ENCODE data around the gene NUP153.

NUP153 gene

DNA sequence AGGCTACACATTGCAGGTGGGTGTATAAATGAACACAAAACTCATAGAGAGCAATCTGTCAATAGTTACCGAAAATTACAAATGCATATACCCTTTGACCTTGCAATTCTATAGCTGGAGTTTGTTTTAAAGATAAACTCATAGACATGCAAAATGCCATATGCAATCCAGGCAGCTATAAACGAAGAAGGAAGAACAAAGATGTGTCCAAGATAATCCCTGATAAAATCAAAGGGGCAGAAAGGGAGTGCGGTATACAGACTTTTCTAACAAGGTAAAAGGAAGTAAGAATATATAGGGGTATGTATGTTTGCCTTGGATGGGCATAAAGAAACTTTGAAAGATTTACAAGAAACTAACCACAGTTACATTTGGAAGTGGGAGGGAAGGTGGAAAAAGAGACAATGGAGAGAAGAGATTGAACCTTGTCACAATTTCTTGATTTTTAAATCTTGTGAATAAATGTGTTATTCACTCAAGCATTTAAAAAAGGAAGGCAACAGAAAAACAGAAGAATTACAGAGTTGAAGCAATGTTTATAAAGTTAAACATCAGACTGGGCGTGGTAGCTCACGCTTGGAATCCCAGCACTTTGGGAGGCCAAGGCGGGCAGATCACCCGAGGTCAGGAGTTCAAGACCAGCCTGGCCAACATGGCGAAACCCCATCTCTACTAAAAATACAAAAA, 76.8 kb downstream of the NUP153 start:
- no peak for TF ChIP-seq REST (IDR thresholded peaks at IDR 0.05; ENCODE audit: insufficient read depth in 1 of 2, low read depth in 2 of 2, low read length in 2 of 2)
- TF ChIP-seq TAF1 (IDR thresholded peaks at IDR 0.05; ENCODE audit: borderline replicate concordance, insufficient read depth, low read length) = no peak
- no peak for TF ChIP-seq SIN3A (IDR thresholded peaks at IDR 0.05; ENCODE audit: borderline replicate concordance, insufficient read depth, low read length)
- TF ChIP-seq POLR2AphosphoS5 (IDR thresholded peaks at IDR 0.05; ENCODE audit: low read depth, low read length) = no peak
- TF ChIP-seq FOXP2 (optimal IDR thresholded peaks at IDR 0.05; ENCODE audit: borderline replicate concordance, extremely low read depth, extremely low read length, insufficient read depth) = no peak

DNA sequence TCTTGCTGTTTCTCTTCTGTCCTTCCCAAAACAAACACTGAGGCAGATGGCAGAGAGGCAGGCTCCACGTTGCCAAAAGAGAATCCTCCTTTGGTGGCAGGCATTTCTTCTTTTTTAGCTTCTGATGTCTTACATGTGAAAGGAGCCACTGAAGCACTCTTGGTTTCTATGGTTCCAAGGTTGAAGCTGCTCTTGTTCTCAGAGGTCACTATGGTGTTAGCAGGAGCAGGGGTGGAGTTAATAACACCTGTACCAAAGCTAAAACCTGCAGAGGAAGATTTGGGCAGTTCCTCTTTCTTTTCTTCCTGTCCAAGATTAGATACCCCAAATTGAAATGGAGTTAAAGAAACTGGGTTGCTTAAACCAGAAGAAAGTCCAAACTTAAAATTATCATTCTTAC, 77.9 kb downstream of the NUP153 start:
- TF ChIP-seq FOXP2 (optimal IDR thresholded peaks at IDR 0.05; ENCODE audit: borderline replicate concordance, extremely low read depth, extremely low read length, insufficient read depth) = no peak
- no peak for TF ChIP-seq SIN3A (IDR thresholded peaks at IDR 0.05; ENCODE audit: borderline replicate concordance, insufficient read depth, low read length)
- TF ChIP-seq REST (IDR thresholded peaks at IDR 0.05; ENCODE audit: insufficient read depth in 1 of 2, low read depth in 2 of 2, low read length in 2 of 2) = no peak
- no peak for TF ChIP-seq POLR2AphosphoS5 (IDR thresholded peaks at IDR 0.05; ENCODE audit: low read depth, low read length)
- no peak for TF ChIP-seq TAF1 (IDR thresholded peaks at IDR 0.05; ENCODE audit: borderline replicate concordance, insufficient read depth, low read length)

DNA sequence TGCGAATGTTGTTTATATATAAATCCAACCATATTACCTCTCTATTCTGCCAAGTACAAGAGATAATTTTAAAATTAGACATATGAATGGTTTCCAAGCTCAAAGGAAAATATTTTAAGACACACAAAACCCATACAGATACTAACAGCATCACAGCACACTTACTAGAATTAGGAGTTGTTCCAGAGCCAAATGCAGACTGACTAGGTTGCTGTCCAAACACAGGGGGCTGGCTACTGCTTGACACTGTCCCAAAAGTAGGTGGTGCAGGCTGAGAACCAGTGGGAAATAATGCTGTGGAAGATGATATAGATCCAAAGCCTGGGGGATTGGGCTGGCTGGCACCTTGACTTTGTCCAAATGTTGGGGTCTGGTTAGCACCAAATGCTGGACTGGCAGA, 82.3 kb downstream of the NUP153 start:
- TF ChIP-seq SIN3A (IDR thresholded peaks at IDR 0.05; ENCODE audit: borderline replicate concordance, insufficient read depth, low read length) = no peak
- no peak for TF ChIP-seq TAF1 (IDR thresholded peaks at IDR 0.05; ENCODE audit: borderline replicate concordance, insufficient read depth, low read length)
- no peak for TF ChIP-seq FOXP2 (optimal IDR thresholded peaks at IDR 0.05; ENCODE audit: borderline replicate concordance, extremely low read depth, extremely low read length, insufficient read depth)
- no peak for TF ChIP-seq REST (IDR thresholded peaks at IDR 0.05; ENCODE audit: insufficient read depth in 1 of 2, low read depth in 2 of 2, low read length in 2 of 2)
- TF ChIP-seq POLR2AphosphoS5 (IDR thresholded peaks at IDR 0.05; ENCODE audit: low read depth, low read length) = no peak

GRCh38 chr6:17622144-17622543, 84.6 kb downstream of the NUP153 start:
- TF ChIP-seq REST (IDR thresholded peaks at IDR 0.05; ENCODE audit: insufficient read depth in 1 of 2, low read depth in 2 of 2, low read length in 2 of 2) = no peak
- TF ChIP-seq FOXP2 (optimal IDR thresholded peaks at IDR 0.05; ENCODE audit: borderline replicate concordance, extremely low read depth, extremely low read length, insufficient read depth) = no peak
- TF ChIP-seq POLR2AphosphoS5 (IDR thresholded peaks at IDR 0.05; ENCODE audit: low read depth, low read length) = no peak
- no peak for TF ChIP-seq TAF1 (IDR thresholded peaks at IDR 0.05; ENCODE audit: borderline replicate concordance, insufficient read depth, low read length)
- no peak for TF ChIP-seq SIN3A (IDR thresholded peaks at IDR 0.05; ENCODE audit: borderline replicate concordance, insufficient read depth, low read length)

Data from PFSK-1 (cell line).